Neutrophil (primary cell): ENCODE data around the gene TTC39C.

ENCODE experiments used
- H3K27ac ChIP-seq: fragments of 200-600 bp; sonication (generic); 2 replicates; pipeline ENCODE4 v1.5.1; 2016; ENCODE audit warnings: mild to moderate bottlenecking, moderate library complexity
- H3K27me3 ChIP-seq: fragments of 200-600 bp; sonication (generic); 2 replicates; pipeline ENCODE4 v1.6.0; 2016; ENCODE audit warnings: mild to moderate bottlenecking
- H3K36me3 ChIP-seq: fragments of 200-600 bp; sonication (generic); 2 replicates; pipeline ENCODE4 v1.5.1; 2017
- H3K4me1 ChIP-seq, 2 experiments: fragments of 200-600 bp in 1 of 2; sonication (generic) in 1 of 2; 1 replicate in 1 of 2; 2 replicates in 1 of 2; pipeline versions ENCODE4 v1.5.1 to v1.6.1; 2013 to 2016; ENCODE audit warnings: low read depth in 1 of 2, low read length in 1 of 2, mild to moderate bottlenecking in 1 of 2, moderate library complexity in 1 of 2; ENCODE audit not compliant: control insufficient read depth in 1 of 2, insufficient read depth in 1 of 2
- H3K4me3 ChIP-seq, 2 experiments: fragments of 200-600 bp in 1 of 2; sonication (generic) in 1 of 2; 1 replicate in 1 of 2; 2 replicates in 1 of 2; pipeline ENCODE4 v1.5.1; 2013 to 2016; ENCODE audit warnings: low read depth in 1 of 2, low read length in 1 of 2, mild to moderate bottlenecking in 1 of 2, moderate library complexity in 1 of 2
- H3K9me3 ChIP-seq: fragments of 200-600 bp; sonication (generic); 2 replicates; pipeline ENCODE4 v1.5.1; 2016
- TF ChIP-seq, protein P1 (sequence below): fragments of 200-600 bp; sonication (generic); IDR thresholded peaks from 2 replicates; pipeline ENCODE4 v1.5.1; 2016; ENCODE audit warnings: antibody characterized with exemption

The TTC39C gene

DNA sequence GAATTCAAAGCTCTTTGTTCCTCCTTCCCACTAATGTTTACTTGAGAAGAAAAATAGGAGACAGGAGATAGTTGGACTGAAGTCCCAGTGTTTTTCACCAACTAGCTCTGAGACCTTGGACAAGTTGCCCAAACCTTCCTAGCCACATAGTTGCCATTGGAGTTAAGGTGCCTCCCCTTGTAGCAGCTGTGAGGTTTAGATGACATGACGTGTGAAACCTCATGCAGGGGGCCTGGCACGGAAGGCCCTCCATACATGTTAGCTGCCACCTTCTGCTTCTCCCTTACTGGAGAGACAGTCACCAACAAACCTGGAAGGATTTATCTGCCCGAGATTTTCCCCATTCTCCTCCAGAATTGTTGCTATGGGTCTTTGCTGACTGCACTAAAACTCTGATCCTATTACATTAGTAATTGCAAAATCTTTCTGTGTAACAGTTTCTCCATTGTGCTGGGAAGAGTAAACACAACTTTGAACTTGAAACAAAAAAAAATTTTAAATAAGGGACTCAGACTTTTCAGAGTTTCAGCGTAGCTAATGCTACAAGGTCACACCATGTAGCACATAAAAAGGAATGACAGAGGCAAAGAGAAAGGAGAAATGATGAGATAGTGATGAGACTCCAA lies 100.5 kb downstream of the TTC39C start:
- Histone ChIP-seq H3K36me3 (peaks cover 22% of the 10 kb centered on the region), H3K4me1 (peaks cover 12 to 14% of the 10 kb centered on the region in 2 experiments), H3K27me3 (no peaks in the 10 kb centered on the region), H3K9me3 (no peaks in the 10 kb centered on the region), H3K4me3 (no peak overlapping the region), H3K27ac (no peak overlapping the region)
- TF ChIP-seq, protein P1, sequence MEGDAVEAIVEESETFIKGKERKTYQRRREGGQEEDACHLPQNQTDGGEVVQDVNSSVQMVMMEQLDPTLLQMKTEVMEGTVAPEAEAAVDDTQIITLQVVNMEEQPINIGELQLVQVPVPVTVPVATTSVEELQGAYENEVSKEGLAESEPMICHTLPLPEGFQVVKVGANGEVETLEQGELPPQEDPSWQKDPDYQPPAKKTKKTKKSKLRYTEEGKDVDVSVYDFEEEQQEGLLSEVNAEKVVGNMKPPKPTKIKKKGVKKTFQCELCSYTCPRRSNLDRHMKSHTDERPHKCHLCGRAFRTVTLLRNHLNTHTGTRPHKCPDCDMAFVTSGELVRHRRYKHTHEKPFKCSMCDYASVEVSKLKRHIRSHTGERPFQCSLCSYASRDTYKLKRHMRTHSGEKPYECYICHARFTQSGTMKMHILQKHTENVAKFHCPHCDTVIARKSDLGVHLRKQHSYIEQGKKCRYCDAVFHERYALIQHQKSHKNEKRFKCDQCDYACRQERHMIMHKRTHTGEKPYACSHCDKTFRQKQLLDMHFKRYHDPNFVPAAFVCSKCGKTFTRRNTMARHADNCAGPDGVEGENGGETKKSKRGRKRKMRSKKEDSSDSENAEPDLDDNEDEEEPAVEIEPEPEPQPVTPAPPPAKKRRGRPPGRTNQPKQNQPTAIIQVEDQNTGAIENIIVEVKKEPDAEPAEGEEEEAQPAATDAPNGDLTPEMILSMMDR = no peak

GRCh38 chr18:24115628-24116027 lies 101.1 kb downstream of the TTC39C start:
- H3K36me3 ChIP-seq = peaks cover 27% of the 10 kb centered on the region
- peaks cover 12 to 14% of the 10 kb centered on the region in 2 experiments for H3K4me1 ChIP-seq
- H3K27me3 ChIP-seq = no peaks in the 10 kb centered on the region
- TF ChIP-seq, protein P1 = no peak
- no peaks in the 10 kb centered on the region for H3K9me3 ChIP-seq
- H3K4me3 ChIP-seq = no peak overlapping the region
- H3K27ac ChIP-seq = peak overlapping the region; percentile 22

GRCh38 chr18:24118750-24119577 lies 104.4 kb downstream of the TTC39C start:
- Histone ChIP-seq H3K27ac (no peak overlapping the region), H3K9me3 (no peaks in the 10 kb centered on the region), H3K4me1 (peaks cover 12 to 14% of the 10 kb centered on the region in 2 experiments), H3K27me3 (no peaks in the 10 kb centered on the region), H3K36me3 (peaks cover 24% of the 10 kb centered on the region), H3K4me3 (no peak overlapping the region)
- TF ChIP-seq, protein P1 = peak; percentile 89

GRCh38 chr18:24120676-24121075 lies 106.1 kb downstream of the TTC39C start:
- H3K4me3 ChIP-seq = no peak overlapping the region
- H3K9me3 ChIP-seq = no peaks in the 10 kb centered on the region
- H3K27ac ChIP-seq = no peak overlapping the region
- peaks cover 3 to 5% of the 10 kb centered on the region in 2 experiments for H3K4me1 ChIP-seq
- TF ChIP-seq, protein P1 = no peak
- no peaks in the 10 kb centered on the region for H3K27me3 ChIP-seq
- H3K36me3 ChIP-seq = peaks cover 38% of the 10 kb centered on the region

DNA sequence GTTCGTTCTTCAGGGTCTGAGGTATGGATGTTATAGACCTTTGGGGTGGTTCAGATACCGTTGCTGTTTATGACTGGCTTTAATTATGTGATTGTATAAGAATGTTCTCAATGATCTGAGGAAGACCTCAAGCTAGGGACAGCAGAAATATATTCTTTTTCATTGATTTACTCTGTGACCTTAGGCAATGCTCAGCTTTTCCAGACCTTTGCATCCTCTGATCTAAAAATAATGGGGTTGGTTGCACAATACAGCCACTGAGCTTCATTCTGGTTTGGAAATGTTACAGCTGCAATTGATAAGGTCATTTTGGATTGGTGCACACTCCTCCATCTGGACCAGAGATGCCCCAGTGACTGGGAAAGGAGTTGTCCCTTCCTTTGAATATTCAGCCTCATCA lies 107.1 kb downstream of the TTC39C start:
- Histone ChIP-seq H3K9me3 (no peaks in the 10 kb centered on the region), H3K36me3 (peaks cover 42% of the 10 kb centered on the region)
- TF ChIP-seq, protein P1 = no peak

More for the DNA sequence above, 107.1 kb downstream of the TTC39C start:
- no peak overlapping the region for H3K4me3 ChIP-seq
- H3K27ac ChIP-seq = no peak overlapping the region
- no peaks in the 10 kb centered on the region for H3K27me3 ChIP-seq
- no peaks in the 10 kb centered on the region for H3K4me1 ChIP-seq
